C4-2B (cell line): ENCODE measurements around the gene ZNF581.

Experiments used
- H3K27ac ChIP-seq: fragments of 450-650 bp; 2 replicates; pipeline ENCODE4 v1.5.1; 2017
- CTCF ChIP-seq: fragments of 450-650 bp; conservative IDR thresholded peaks from 2 replicates; pipeline ENCODE4 v1.5.1; 2017; ENCODE audit warnings: mild to moderate bottlenecking
- ZFX ChIP-seq: fragments of 450-650 bp; IDR thresholded peaks from 2 replicates; pipeline ENCODE4 v1.6.1; 2017

The ZNF581 gene

GRCh38 chr19:55656988-55657747, 13.7 kb downstream of the ZNF581 start:
- peak overlapping the region; percentile 100 for H3K27ac ChIP-seq
- no peak for TF ChIP-seq CTCF

- no peak overlapping the region; the same call in 1 of the 2 replicates for H3K27ac ChIP-seq
- TF ChIP-seq ZFX (no peak), CTCF (no peak)
These were observed 15.5 kb downstream of the ZNF581 start for GRCh38 chr19:55658846-55659459.

- no peak overlapping the region for H3K27ac ChIP-seq
- TF ChIP-seq CTCF (no peak), ZFX (no peak)
These were observed 16.4 kb downstream of the ZNF581 start for GRCh38 chr19:55659822-55660221.

GRCh38 chr19:55660404-55660803, 17.0 kb downstream of the ZNF581 start:
- no peak overlapping the region for H3K27ac ChIP-seq
- no peak for TF ChIP-seq ZFX
- TF ChIP-seq CTCF, result no peak

- TF ChIP-seq ZFX (no peak), CTCF (no peak)
- H3K27ac ChIP-seq, result no peak overlapping the region
These were observed 17.5 kb downstream of the ZNF581 start for GRCh38 chr19:55660991-55661390.

- TF ChIP-seq CTCF, result no peak
- TF ChIP-seq ZFX, result no peak
- no peak overlapping the region for H3K27ac ChIP-seq
These were observed 18.4 kb downstream of the ZNF581 start for GRCh38 chr19:55661826-55662225.

- H3K27ac ChIP-seq, result no peak overlapping the region
- TF ChIP-seq ZFX, result no peak
- TF ChIP-seq CTCF, result no peak
These were observed 20.5 kb downstream of the ZNF581 start for GRCh38 chr19:55663846-55664536.
